Kasumi-1 (cell line): ENCODE data around the gene ROCK1.

Source experiments
- DNase-seq, 2 experiments: peaks; one replicate each; lab custom pipeline; 2025; lab: John Stamatoyannopoulos, UW

Gene ROCK1

GRCh38 chr18:21105936-21106335, 5.7 kb downstream of the ROCK1 start:
- no peak for DNase-seq

DNA sequence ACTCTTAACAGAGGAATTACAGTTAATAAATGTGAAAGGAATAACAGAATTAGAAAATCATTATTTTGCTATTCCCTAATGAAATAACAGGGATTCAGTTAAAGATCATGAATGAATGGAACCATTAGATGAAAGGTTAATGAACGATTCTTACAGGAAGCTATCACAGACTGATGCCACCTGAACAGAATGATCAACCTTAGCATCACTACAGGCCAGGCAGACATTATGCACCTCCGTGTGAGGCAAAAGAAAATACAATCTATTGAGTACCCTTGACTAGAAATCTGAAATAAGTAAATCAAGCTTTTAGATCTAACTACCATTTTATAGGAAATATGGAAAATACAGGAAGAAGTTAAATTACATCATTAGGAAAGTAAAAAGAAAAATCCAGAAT, 10.4 kb downstream of the ROCK1 start:
- DNase-seq = no peak

DNA sequence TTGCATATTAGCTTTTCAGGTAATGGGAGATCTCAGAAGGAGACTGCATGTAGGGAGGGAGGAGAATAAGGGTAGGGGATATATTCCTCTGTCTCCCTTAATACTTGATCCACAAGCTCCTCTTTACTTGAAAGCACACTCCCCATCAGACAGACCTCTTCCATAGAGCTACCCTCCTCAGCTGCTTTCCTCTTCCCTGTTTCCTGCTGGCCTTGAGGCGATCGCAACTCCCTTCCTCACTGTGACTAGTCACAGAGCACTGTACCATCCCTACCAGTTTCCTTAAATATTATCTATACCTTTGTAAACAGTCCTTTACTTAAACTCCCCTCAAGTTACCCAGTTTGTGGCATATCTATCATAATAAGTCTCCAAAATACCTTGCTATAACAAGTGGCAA, 10.9 kb downstream of the ROCK1 start:
- DNase-seq = peak in 1 of 2 experiments; percentile 3

DNA sequence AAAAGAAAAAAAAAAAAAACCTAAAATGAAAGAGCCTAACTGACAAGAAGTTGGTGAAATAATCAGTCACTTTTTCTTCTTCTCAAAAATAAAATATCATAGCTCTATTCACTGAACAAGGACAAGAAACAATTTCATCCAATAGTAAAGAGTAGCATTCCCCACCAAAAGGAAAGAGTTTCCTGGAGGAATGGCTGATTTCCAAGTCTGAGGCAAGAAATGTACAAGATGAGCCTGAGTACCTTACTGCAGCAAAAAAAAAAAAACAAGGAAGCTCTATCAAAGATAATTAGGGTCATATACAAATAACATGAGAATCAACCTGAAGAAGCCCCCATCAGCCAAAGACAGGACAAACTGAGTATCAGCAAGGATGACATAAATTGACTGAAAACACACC, 11.5 kb downstream of the ROCK1 start:
- DNase-seq = no peak

- DNase-seq = peak; percentile 17 to 40
Measured at GRCh38 chr18:21099442-21099841, 12.2 kb downstream of the ROCK1 start.

GRCh38 chr18:21096760-21097159, 14.9 kb downstream of the ROCK1 start:
- DNase-seq = no peak

DNA sequence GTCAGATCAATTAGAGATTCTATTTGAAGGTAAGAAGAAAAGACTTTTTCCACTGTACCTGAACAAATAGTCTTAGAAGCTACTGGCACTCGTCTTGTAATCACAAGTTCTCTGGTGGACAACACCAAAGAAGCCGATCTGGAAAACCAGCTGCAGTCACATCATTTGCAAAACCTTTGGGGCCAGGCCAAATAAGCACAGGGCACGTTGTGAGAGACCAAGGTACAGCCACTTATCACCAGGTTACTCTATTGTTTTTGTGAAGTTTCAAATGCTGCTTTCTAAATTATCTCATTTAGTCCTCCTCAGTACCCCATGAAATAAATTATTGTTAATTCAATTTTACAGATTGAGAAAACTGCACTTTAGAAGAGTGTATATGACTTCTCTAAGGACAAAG, 18.5 kb downstream of the ROCK1 start:
- no peak for DNase-seq

DNA sequence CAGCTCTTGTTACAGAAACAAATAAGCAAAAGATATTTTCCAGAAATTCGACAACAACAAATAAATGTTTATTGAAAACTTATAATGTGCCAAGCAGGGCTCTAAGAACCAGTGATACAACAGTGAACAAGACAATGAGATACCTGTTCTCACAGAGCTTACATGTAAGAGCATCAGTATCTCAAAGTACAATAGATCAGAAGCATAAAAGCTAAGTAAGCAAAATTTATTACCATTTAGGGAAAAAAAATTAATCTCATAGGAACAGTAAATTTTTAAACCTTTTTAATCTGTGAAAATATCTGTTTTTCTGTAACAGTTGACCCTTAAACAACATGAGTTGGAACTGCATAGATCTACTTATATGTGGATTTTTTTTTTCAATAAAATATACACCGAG, 20.9 kb downstream of the ROCK1 start:
- DNase-seq = no peak

GRCh38 chr18:21085579-21086166, 25.9 kb downstream of the ROCK1 start:
- no peak for DNase-seq

- DNase-seq = no peak
Measured at GRCh38 chr18:21084511-21085078, 27.0 kb downstream of the ROCK1 start.

DNA sequence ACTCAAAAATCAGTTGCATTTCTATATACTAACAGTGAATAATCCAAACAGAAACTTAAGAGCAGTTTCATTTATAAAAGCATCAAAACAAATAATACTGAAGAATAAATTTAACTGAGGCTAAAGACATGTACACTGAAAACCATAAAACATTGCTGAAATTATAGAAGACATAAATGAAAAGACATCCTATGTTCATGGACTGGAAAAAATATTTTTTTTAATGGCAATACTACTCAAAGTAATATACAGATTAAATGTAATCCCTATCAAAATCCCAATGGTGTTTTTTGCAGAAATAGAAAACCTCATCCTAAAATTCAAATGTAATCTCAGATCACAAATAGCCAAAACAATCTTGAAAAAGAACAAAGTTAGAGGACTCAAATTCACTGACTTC, 28.6 kb downstream of the ROCK1 start:
- no peak for DNase-seq

DNA sequence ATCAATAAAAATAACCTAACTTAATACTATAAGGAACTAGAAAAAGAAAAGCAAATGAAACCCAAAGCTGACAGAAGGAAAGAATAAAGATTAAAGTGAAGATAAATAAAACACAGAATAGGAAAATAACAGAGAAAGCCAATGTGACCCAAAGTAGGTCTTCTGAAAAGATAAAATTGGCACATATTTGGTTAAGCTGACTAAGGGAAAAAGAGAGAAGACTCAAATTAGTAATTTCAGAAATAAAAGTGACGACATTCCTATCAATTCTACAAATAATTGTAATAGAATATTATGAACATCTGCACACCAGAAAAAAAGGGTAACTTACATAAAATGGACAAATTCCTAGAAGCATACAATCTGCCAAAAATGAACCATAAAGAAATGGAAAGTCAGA, 30.2 kb downstream of the ROCK1 start:
- no peak for DNase-seq

GRCh38 chr18:21080576-21080975, 31.0 kb downstream of the ROCK1 start:
- no peak for DNase-seq

DNA sequence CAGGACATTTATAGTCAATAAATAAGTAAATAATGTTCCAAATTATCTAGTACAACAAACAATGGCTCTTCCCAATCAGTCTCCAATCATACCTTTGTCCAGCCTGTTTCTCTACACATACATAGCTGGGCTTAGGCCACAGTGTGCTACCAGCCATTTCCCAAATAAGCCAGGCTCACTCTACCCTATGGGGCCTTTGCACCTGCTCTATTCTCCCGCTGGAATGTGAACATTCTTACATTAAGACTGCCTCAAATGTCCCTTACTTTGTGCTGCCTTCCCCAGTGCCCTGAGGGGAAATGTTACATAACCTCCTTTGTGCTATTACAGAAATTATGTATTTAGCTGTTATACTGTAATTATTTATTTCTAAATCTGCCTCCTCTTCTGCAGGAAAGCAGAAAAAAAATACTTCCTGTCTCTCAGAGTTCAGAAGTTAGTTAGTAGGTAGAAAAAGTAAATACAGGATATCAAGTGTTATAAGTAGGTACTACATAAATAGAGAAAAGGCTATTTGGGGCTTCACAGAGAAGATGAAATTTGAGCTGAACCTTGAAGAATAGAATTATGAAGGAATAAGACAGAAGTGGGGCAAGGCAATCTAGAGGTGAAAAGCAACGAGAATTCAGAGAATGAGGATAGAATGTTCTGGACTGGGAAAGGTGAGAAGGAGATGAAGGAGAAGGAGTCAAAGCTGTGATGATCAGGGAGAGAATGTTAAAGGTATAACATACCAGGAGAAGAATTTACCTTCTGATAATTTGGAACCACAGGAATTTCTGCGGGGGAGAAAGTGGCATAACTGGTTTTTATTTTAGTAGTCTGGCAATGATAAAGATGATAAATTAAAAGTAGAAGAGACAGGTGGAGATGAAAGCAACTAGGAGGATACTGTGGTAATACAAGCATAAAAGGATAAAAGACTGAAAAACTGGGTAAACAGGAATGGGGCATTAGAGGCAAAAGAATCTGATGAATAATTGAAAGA, 37.0 kb downstream of the ROCK1 start:
- DNase-seq = peak in 1 of 2 experiments; percentile 5

GRCh38 chr18:21073180-21073579, 38.4 kb downstream of the ROCK1 start:
- DNase-seq = no peak

DNA sequence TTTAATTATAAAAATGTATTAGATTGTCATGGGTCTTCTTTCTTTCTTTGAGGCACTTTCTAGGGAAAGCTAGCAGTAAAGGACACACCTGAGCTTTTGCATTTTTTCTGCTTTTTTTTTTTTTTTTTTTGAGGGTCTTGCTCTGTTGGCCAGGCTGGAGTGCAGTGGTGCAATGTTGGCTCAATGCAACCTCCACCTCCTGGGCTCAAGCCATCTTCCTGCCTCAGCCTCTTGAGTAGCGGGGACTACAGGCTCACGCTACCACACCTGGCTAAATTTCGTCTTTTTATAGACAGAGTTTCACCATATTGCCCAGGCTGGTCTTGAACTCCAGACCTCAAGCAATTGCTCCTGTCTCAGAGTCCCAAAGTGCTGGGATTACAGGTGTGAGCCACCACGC, 40.5 kb downstream of the ROCK1 start:
- no peak for DNase-seq

DNA sequence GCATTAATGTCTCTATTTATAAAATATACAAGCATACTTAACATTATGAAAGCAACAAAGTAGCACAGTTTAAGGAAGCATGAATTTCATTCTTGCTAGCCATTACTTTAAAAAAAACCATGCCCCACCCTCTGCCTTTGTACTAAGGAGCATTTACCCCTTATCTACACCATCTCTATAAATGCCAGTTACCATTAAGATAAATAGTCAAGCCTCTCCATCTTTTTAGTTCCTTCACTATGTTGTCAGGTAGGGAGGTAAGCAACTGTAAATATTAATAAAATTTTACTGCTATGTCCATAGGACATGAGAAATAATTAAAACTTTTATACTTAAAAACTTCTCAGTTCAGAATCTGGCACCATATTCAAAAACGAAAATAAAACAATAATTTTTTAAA, 42.1 kb downstream of the ROCK1 start:
- no peak for DNase-seq

- DNase-seq = no peak
Measured at GRCh38 chr18:21064347-21064746, 47.3 kb downstream of the ROCK1 start.

GRCh38 chr18:21063011-21063410, 48.6 kb downstream of the ROCK1 start:
- DNase-seq = no peak

DNA sequence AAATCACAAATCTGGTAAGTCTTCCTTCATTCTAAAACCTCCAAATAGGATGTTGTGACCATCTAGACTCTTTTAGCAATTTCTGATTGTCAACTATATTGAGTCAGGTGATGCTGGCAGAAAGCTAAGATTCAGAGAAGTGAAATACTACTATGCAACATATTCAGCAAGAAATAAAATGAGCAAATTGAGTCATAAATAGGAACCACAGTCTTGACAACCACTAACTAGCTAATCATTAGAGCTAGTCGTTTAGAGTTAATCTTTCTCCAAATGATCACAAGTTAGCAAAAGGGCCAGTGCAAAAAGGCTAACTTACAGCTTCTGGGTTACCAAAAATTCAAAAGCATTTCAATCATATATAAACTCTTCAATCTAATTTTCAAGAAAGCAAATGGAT, 54.5 kb downstream of the ROCK1 start:
- no peak for DNase-seq

DNA sequence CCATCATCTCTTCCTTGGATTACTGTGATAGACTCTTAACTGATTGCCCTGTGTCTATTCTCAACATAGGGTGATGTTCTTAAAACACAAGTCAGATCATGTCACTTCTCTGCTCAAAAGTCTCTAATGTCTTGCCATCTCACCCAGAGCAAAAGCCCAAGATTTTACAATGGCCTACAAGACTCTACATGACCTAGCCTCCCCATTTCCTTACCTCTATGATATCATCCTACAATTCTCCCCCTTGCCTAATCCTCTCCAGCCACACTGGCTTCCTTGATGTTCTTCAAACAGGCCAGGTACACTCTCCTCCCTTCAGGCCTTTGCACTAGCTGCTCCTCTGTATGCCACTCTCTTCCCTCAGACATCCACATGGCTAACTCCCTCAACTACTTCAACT, 55.1 kb downstream of the ROCK1 start:
- DNase-seq = no peak

DNA sequence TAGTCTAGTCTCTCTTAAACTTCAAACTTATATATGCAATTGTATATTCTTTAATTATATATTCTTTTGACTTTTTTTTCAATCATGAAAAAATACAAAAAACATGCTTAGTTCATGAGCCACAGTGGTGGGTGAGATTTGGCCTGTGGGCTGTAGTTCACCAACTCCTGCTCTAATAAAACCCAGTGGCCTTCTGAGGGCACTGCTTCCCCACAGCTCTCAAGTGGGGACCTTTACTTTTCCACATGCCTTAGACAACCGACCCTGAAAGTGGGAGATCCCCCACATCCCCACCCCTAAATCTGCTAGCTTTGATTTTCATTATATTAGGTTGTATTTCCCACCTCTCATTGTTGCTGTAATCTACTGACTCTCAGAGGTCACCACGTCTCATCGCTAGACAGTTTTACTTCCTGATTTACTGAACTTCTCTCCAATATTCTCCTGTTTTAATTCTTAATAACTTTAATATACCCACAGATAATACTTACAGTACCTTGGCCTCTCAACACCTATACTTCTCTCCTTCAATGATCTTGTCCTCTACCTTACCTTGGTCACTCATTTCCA, 57.3 kb downstream of the ROCK1 start:
- no peak for DNase-seq

- DNase-seq = no peak
Measured at GRCh38 chr18:21053127-21053526, 58.5 kb downstream of the ROCK1 start.
